PFSK-1 (cell line): ENCODE results near the gene VPS4B.

Source experiments
- FOXP2 ChIP-seq: optimal IDR thresholded peaks from 2 replicates; pipeline ENCODE3; 2011; ENCODE audit warnings: borderline replicate concordance, control low read depth, inconsistent platforms; ENCODE audit not compliant: insufficient read depth; ENCODE audit errors: extremely low read length, extremely low read depth
- POLR2AphosphoS5 ChIP-seq: IDR thresholded peaks from 2 replicates; pipeline ENCODE4 v1.6.1; 2012; ENCODE audit warnings: low read depth, mild to moderate bottlenecking, control low read depth, low read length, moderate library complexity
- REST ChIP-seq, 2 experiments: IDR thresholded peaks; 2 replicates each; pipeline versions ENCODE4 v1.6.1 to v1.8.0; 2011 to 2012; ENCODE audit warnings: low read depth in 2 of 2, low read length in 2 of 2, control low read depth in 1 of 2, inconsistent platforms in 1 of 2, mild to moderate bottlenecking in 1 of 2, moderate library complexity in 1 of 2; ENCODE audit not compliant: insufficient read depth in 1 of 2
- SIN3A ChIP-seq: IDR thresholded peaks from 2 replicates; pipeline ENCODE4 v1.6.1; 2012; ENCODE audit warnings: mild to moderate bottlenecking, low read length, moderate library complexity, borderline replicate concordance; ENCODE audit not compliant: insufficient read depth
- TAF1 ChIP-seq: IDR thresholded peaks from 2 replicates; pipeline ENCODE4 v1.6.1; 2012; ENCODE audit warnings: low read length, control low read depth, borderline replicate concordance; ENCODE audit not compliant: insufficient read depth

VPS4B gene

GRCh38 chr18:63376538-63376937, 45.7 kb downstream of the VPS4B start:
- TF ChIP-seq POLR2AphosphoS5 = no peak
- no peak for TF ChIP-seq REST (IDR thresholded peaks at IDR 0.05; ENCODE audit: insufficient read depth in 1 of 2, low read depth in 2 of 2, low read length in 2 of 2)
- TF ChIP-seq SIN3A = no peak
- TF ChIP-seq TAF1 = no peak
- no peak for TF ChIP-seq FOXP2

- TF ChIP-seq TAF1 (no peak), SIN3A (no peak), REST (IDR thresholded peaks at IDR 0.05; ENCODE audit: insufficient read depth in 1 of 2, low read depth in 2 of 2, low read length in 2 of 2) (no peak)
Observed at GRCh38 chr18:63374540-63374939, 47.7 kb downstream of the VPS4B start.

GRCh38 chr18:63373161-63373560, 49.1 kb downstream of the VPS4B start:
- TF ChIP-seq POLR2AphosphoS5 = no peak
- no peak for TF ChIP-seq REST (IDR thresholded peaks at IDR 0.05; ENCODE audit: insufficient read depth in 1 of 2, low read depth in 2 of 2, low read length in 2 of 2)
- TF ChIP-seq FOXP2 = no peak
- TF ChIP-seq TAF1 = no peak
- no peak for TF ChIP-seq SIN3A

- no peak for TF ChIP-seq SIN3A
- TF ChIP-seq POLR2AphosphoS5 = no peak
- TF ChIP-seq FOXP2 = no peak
- TF ChIP-seq REST (IDR thresholded peaks at IDR 0.05; ENCODE audit: insufficient read depth in 1 of 2, low read depth in 2 of 2, low read length in 2 of 2) = no peak
- TF ChIP-seq TAF1 = no peak
Observed at GRCh38 chr18:63368611-63369010, 53.7 kb downstream of the VPS4B start.
